GM21367 (cell line): ENCODE measurements around the gene ERICH2.

Experiments used
- ATAC-seq: cut with Tn5 transposase; IDR thresholded peaks from one replicate; pipeline ENCODE4 v1.9.1; 2021; ENCODE audit not compliant: unreplicated experiment

Gene ERICH2

GRCh38 chr2:170816504-170817092 is 46.4 kb downstream of the ERICH2 start, which contains the start of gene GAD1:
GAD1 (plus strand) TSS chr2:170816887; CDS start chr2:170818592, 1,705 bp downstream.
- ATAC-seq: peak; percentile 43

- no peak for ATAC-seq
Observed at GRCh38 chr2:170817093-170818035, 47.2 kb downstream of the ERICH2 start.

GRCh38 chr2:170818036-170818751 is 48.0 kb downstream of the ERICH2 start:
- ATAC-seq: no peak

GRCh38 chr2:170818752-170819470 is 48.7 kb downstream of the ERICH2 start:
- ATAC-seq: no peak

DNA sequence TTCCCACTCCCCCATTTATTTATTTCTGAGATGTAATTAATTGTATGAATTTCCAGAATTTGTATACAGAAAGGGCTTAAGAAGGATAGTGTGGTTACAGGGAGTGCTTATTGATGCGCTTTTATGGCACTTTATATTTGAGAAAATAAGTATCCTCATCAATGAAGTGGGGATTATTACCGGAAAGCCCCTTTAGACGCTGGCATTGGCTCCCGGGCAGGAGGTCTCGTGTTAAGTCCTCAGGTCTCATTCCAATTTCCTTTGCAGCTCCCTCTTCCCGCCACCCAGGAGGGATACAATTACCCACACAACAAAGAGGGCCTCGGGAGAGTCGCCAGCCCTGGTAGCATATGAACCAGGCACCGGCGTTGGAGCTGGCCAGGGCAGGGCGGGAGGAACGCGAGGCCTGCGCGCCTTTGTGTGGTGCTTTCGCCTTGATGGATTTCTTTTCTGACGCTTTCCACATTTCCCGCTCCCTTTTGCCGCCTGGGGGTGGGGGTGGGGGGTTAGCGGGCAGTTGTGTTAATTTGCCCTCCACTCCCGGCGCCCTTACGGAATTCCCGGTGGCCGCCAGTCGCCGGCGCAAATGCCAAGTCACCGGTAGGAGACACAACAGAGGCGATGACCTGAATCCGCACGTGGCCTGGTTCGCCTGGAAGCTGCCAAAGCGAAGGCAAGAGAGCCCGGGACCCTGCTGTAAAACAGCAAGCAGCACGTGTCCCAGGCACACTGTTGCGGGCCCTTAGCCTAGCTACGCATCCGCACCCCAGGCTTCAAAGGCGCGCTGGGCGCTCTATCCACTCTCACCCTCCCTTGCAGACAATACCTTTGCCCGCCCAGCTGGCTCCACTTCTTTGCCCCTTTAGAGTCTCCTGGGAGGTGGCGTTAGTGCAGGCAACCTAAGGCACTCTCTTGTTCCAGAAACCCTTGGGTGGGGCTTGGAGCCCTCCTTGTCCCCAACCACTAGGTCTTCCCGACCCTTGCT is 49.8 kb downstream of the ERICH2 start:
- ATAC-seq: no peak

GRCh38 chr2:170820757-170821530 is 50.8 kb downstream of the ERICH2 start:
- no peak for ATAC-seq

- ATAC-seq: no peak
Observed at GRCh38 chr2:170821531-170822289, 51.5 kb downstream of the ERICH2 start.

- ATAC-seq: no peak
Observed at GRCh38 chr2:170822290-170823087, 52.3 kb downstream of the ERICH2 start.

- no peak for ATAC-seq
Observed at GRCh38 chr2:170823088-170823897, 53.1 kb downstream of the ERICH2 start.

GRCh38 chr2:170823898-170824215 is 53.7 kb downstream of the ERICH2 start:
- no peak for ATAC-seq

GRCh38 chr2:170824526-170825015 is 54.4 kb downstream of the ERICH2 start:
- ATAC-seq: no peak

DNA sequence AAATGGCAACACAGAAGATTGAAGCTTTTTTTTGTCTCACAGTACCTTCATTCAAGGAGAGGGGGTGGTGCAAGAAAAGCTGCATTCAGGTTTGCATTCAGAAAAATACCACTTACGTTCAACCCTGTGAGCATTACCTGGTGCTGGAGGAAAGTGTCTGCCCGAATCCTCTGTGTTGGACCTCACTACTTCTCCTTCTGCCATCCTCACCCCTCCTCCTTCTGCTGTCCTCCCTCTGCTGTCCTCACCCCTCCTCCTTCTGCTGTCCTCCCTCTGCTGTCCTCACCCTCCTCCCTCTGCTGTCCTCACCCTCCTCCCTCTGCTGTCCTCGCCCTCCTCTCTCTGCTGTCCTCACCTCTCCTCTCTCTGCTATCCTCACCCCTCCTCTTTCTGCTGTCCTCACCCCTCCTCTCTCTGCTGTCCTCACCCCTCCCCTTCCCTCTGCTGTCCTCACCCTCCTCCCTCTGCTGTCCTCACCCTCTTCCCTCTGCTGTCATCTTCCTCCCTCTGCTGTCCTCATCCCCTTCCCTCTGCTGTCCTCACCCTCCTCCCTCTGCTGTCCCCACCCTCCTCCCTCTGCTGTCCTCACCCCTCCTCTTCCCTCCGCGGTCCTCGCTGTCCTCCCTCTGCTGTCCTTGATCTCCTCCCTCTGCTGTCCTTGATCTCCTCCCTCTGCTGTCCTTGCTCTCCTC is 57.8 kb downstream of the ERICH2 start:
- no peak for ATAC-seq

DNA sequence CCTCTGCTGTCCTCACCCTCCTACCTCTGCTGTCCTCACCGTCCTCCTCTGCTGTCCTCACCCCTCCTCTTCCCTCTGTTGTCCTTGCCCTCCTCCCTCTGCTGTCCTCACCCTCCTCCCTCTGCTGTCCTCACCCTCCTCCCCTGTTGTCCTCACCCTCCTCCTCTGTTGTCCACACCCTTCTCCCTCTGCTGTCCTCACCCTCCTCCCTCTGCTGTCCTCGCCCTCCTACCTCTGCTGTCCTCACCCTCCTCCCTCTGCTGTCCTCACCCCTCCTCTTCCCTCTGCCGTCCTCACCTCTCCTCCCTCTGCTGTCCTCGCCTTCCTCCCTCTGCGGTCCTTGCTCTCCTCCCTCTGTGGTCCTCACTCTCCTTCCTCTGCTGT is 58.3 kb downstream of the ERICH2 start:
- ATAC-seq: no peak

GRCh38 chr2:170829036-170829435 is 58.9 kb downstream of the ERICH2 start:
- no peak for ATAC-seq

DNA sequence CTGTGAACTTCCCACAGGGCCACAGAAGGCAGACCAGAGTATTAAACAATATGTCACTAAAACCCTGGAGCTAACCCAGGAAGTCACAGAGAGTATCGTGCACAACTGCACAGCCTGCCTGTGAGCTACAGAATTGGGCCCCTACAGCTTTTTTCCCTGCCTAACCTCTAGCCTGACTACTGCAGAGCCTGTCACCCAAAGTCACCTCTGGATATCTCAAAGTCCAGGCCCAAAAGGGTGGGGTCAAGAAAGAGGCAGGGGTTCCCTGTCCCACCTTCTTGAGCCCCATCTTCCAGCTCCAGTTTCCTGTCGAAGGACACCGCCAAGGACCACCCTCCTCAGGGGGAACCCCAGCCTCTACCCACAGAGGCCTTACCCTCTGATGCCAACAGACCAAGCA is 60.0 kb downstream of the ERICH2 start:
- ATAC-seq: no peak

- no peak for ATAC-seq
Observed at GRCh38 chr2:170831115-170831514, 60.9 kb downstream of the ERICH2 start.
